Measurements from ENCODE around the gene LSG1. TPM values are rescaled to one million over a fixed set of nuclear protein-coding genes. Genes with fewer than 3 reads are reported as not detected.

Gene LSG1
- polyA plus RNA-seq (2011; rRNA removed) (23.9 and 35.4 TPM in 2 replicates), polyA minus RNA-seq (2011; rRNA and poly(A)+ RNA removed) (21.9 and 35.2 TPM in 2 replicates)

- CTCF ChIA-PET, result interaction anchor here (0.5 to 5.6 kb wide), 37 partner anchors 9 to 850 kb away, joined by 3 to 97 read pairs (median 4); partner anchors contain the start of genes FAM43A and XXYLT1
- peak; percentile 62 for DNase-seq (ENCODE audit: low read depth)
- peak within 1 kb of the TSS; percentile 85 for H3K4me3 ChIP-seq (ENCODE audit: low read depth, low read length)
- POLR2A ChIA-PET, result interaction anchor here (0.5 to 1.3 kb wide), 4 partner anchors 14 to 47 kb away, joined by 5 to 18 read pairs (median 7); no protein-coding TSS in a partner anchor
- H3K27me3 ChIP-seq (ENCODE audit: control insufficient read depth, insufficient read depth, low read length), result peaks cover 6% of the 10 kb centered on the region
- no peaks in the 10 kb centered on the region; the same call in 1 of the 2 replicates for H3K36me3 ChIP-seq (ENCODE audit: control insufficient read depth, insufficient read depth, low read length)
- TF ChIP-seq CTCF (IDR thresholded peaks at IDR 0.05; ENCODE audit: insufficient read depth, low read depth, low read length), result no peak
Measured at GRCh38 chr3:194671900-194672808, at the start of gene LSG1. LSG1 (minus strand) TSS chr3:194672191; CDS start chr3:194672162, 29 bp downstream.

GRCh38 chr3:194720048-194720447, 48.1 kb upstream of the LSG1 start:
- ChIA-PET POLR2A (no interaction called here), CTCF (no interaction called here)
- no peak for TF ChIP-seq CTCF (IDR thresholded peaks at IDR 0.05; ENCODE audit: insufficient read depth, low read depth, low read length)

GRCh38 chr3:194718079-194718478, 46.1 kb upstream of the LSG1 start:
- POLR2A ChIA-PET, result no interaction called here
- Histone ChIP-seq H3K4me3 (ENCODE audit: low read depth, low read length) (no peak overlapping the region), H3K36me3 (ENCODE audit: control insufficient read depth, insufficient read depth, low read length) (no peaks in the 10 kb centered on the region), H3K27me3 (ENCODE audit: control insufficient read depth, insufficient read depth, low read length) (peaks cover 7% of the 10 kb centered on the region)
- CTCF ChIA-PET, result interaction anchor here (1.1 kb wide), 1 partner anchor 9 kb away, joined by 3 read pairs; no protein-coding TSS in a partner anchor
- no peak for DNase-seq (ENCODE audit: low read depth)
- TF ChIP-seq CTCF (IDR thresholded peaks at IDR 0.05; ENCODE audit: insufficient read depth, low read depth, low read length), result no peak

More at GRCh38 chr3:194720048-194720447, 48.1 kb upstream of the LSG1 start:
- no peak for DNase-seq (ENCODE audit: low read depth)
- Histone ChIP-seq H3K36me3 (ENCODE audit: control insufficient read depth, insufficient read depth, low read length) (no peaks in the 10 kb centered on the region), H3K4me3 (ENCODE audit: low read depth, low read length) (no peak overlapping the region), H3K27me3 (ENCODE audit: control insufficient read depth, insufficient read depth, low read length) (peaks cover 9% of the 10 kb centered on the region)

- CTCF ChIA-PET, result no interaction called here
- Histone ChIP-seq H3K36me3 (ENCODE audit: control insufficient read depth, insufficient read depth, low read length) (no peaks in the 10 kb centered on the region), H3K4me3 (ENCODE audit: low read depth, low read length) (no peak overlapping the region), H3K27me3 (ENCODE audit: control insufficient read depth, insufficient read depth, low read length) (peaks cover 7% of the 10 kb centered on the region)
- POLR2A ChIA-PET, result no interaction called here
- TF ChIP-seq CTCF (IDR thresholded peaks at IDR 0.05; ENCODE audit: insufficient read depth, low read depth, low read length), result no peak
- DNase-seq (ENCODE audit: low read depth), result no peak
Measured at GRCh38 chr3:194715022-194715800, 43.2 kb upstream of the LSG1 start.

- no peak for TF ChIP-seq CTCF (IDR thresholded peaks at IDR 0.05; ENCODE audit: insufficient read depth, low read depth, low read length)
- Histone ChIP-seq H3K36me3 (ENCODE audit: control insufficient read depth, insufficient read depth, low read length) (no peaks in the 10 kb centered on the region), H3K27me3 (ENCODE audit: control insufficient read depth, insufficient read depth, low read length) (peaks cover 7% of the 10 kb centered on the region), H3K4me3 (ENCODE audit: low read depth, low read length) (no peak overlapping the region)
- POLR2A ChIA-PET, result no interaction called here
- no peak for DNase-seq (ENCODE audit: low read depth)
- CTCF ChIA-PET, result no interaction called here
Measured at GRCh38 chr3:194714564-194714963, 42.6 kb upstream of the LSG1 start.

All from BJ (cell line).